ENCODE results near the gene AWAT1.
"Not testable (repeated sequence)": the region's sequence is repeated elsewhere in the genome, so short reads cannot be mapped to it uniquely, and the experiment has no call there.

AWAT1 gene

GRCh38 chrX:70268034-70268433, 33.6 kb downstream of the AWAT1 start, which contains the start of gene ARR3:
Gene ARR3 (plus strand): TSS chrX:70268334. CDS start chrX:70269386, 1,052 bp downstream.
- no peak within 1 kb of the TSS for H3K18ac ChIP-seq (ENCODE audit: low read length)
- H3K4me1 ChIP-seq (ENCODE audit: control insufficient read depth in 2 of 2, insufficient read depth in 1 of 2, low read depth in 1 of 2, low read length in 2 of 2) = no peaks in the 10 kb centered on the region
- H3K27me3 ChIP-seq (ENCODE audit: control insufficient read depth in 3 of 3, insufficient read depth in 3 of 3, low read depth in 1 of 3, low read length in 3 of 3) = no peaks in the 10 kb centered on the region
- no peaks in the 10 kb centered on the region for H3K9me3 ChIP-seq (replicated peaks in 1 of 2; ENCODE audit: control insufficient read depth in 2 of 2, insufficient read depth in 1 of 2, low read depth in 1 of 2, low read length in 2 of 2)
- H3K4me3 ChIP-seq (ENCODE audit: low read length in 2 of 2) = no peak within 1 kb of the TSS
- no peak within 1 kb of the TSS for H2AFZ ChIP-seq (ENCODE audit: low read length)
- H3K9ac ChIP-seq (ENCODE audit: low read depth, low read length, poor library complexity) = no peak within 1 kb of the TSS
- no peak within 1 kb of the TSS for H2BK15ac ChIP-seq (ENCODE audit: low read length)
- no peak within 1 kb of the TSS for H2BK12ac ChIP-seq (ENCODE audit: low read length)
- H3K27ac ChIP-seq (replicated peaks; ENCODE audit: low read length) = no peak within 1 kb of the TSS
- H3K23ac ChIP-seq (ENCODE audit: low read depth, low read length, poor library complexity) = no peak within 1 kb of the TSS
- no peak within 1 kb of the TSS for H3K14ac ChIP-seq (ENCODE audit: low read length)
- DNase-seq (ENCODE audit: low spot score) = no peak
- no peak within 1 kb of the TSS for H2AK5ac ChIP-seq (ENCODE audit: low read depth, low read length)
- no peak within 1 kb of the TSS for H2BK120ac ChIP-seq (ENCODE audit: low read depth, low read length)
- no peaks in the 10 kb centered on the region for H3K36me3 ChIP-seq (replicated peaks in 1 of 2; ENCODE audit: control insufficient read depth in 2 of 2, insufficient read depth in 2 of 2, low read length in 2 of 2)
- no peak within 1 kb of the TSS for H2BK5ac ChIP-seq (ENCODE audit: low read length)
- H3K4ac ChIP-seq (ENCODE audit: low read length) = no peak within 1 kb of the TSS
- H3K79me1 ChIP-seq (ENCODE audit: low read depth, low read length) = no peaks in the 10 kb centered on the region
- H4K8ac ChIP-seq (ENCODE audit: low read depth, low read length) = no peak within 1 kb of the TSS
- H3K4me2 ChIP-seq (ENCODE audit: insufficient read depth, low read length, poor library complexity, severe bottlenecking) = no peak within 1 kb of the TSS
- H4K91ac ChIP-seq (ENCODE audit: low read depth, low read length, poor library complexity) = no peak within 1 kb of the TSS

DNA sequence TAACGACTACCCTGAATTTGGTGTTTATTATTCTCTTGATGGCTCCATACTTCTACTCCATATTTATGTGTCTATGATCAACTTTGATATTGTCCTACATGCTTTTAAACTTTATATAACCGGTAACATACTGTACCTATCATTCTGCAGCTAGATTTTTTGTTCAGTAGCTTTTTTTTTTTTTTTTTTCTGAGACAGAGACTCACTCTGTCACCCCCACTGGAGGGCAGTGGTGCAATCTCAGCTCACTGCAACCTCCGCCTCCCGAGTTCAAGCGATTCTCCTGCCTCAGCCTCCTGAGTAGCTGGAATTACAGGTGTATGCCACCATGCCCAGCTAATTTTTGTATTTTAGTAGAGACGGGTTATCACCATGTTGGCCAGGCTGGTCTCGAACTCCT, 39.6 kb downstream of the AWAT1 start:
- not testable (repeated sequence) for H2BK5ac ChIP-seq (ENCODE audit: low read length); H3K4me1 ChIP-seq (ENCODE audit: control insufficient read depth in 2 of 2, insufficient read depth in 1 of 2, low read depth in 1 of 2, low read length in 2 of 2); DNase-seq (ENCODE audit: low spot score); H4K91ac ChIP-seq (ENCODE audit: low read depth, low read length, poor library complexity); H3K27me3 ChIP-seq (ENCODE audit: control insufficient read depth in 3 of 3, insufficient read depth in 3 of 3, low read depth in 1 of 3, low read length in 3 of 3); H3K79me1 ChIP-seq (ENCODE audit: low read depth, low read length); H2BK120ac ChIP-seq (ENCODE audit: low read depth, low read length); H2AK5ac ChIP-seq (ENCODE audit: low read depth, low read length); H4K8ac ChIP-seq (ENCODE audit: low read depth, low read length); H2BK15ac ChIP-seq (ENCODE audit: low read length); H3K9me3 ChIP-seq (replicated peaks in 1 of 2; ENCODE audit: control insufficient read depth in 2 of 2, insufficient read depth in 1 of 2, low read depth in 1 of 2, low read length in 2 of 2); H3K9ac ChIP-seq (ENCODE audit: low read depth, low read length, poor library complexity); H3K4ac ChIP-seq (ENCODE audit: low read length); H3K14ac ChIP-seq (ENCODE audit: low read length); H3K4me2 ChIP-seq (ENCODE audit: insufficient read depth, low read length, poor library complexity, severe bottlenecking); H3K36me3 ChIP-seq (replicated peaks in 1 of 2; ENCODE audit: control insufficient read depth in 2 of 2, insufficient read depth in 2 of 2, low read length in 2 of 2); H2AFZ ChIP-seq (ENCODE audit: low read length); H3K4me3 ChIP-seq (ENCODE audit: low read length in 2 of 2); H2BK12ac ChIP-seq (ENCODE audit: low read length); H3K18ac ChIP-seq (ENCODE audit: low read length); H3K27ac ChIP-seq (replicated peaks; ENCODE audit: low read length); H3K23ac ChIP-seq (ENCODE audit: low read depth, low read length, poor library complexity)
- WGBS, 2 donors (ENCODE audit: extremely low coverage in 2 of 2, insufficient read length in 2 of 2, insufficient replicate concordance in 1 of 2) = no CpG with 5 or more reads among the region's 7 CpGs

GRCh38 chrX:70279081-70279480, 44.6 kb downstream of the AWAT1 start:
- H3K23ac ChIP-seq (ENCODE audit: low read depth, low read length, poor library complexity) = no peak overlapping the region
- no peak overlapping the region for H3K27ac ChIP-seq (replicated peaks; ENCODE audit: low read length)
- H2BK120ac ChIP-seq (ENCODE audit: low read depth, low read length) = no peak overlapping the region
- no peak overlapping the region for H2BK5ac ChIP-seq (ENCODE audit: low read length)
- H3K27me3 ChIP-seq (ENCODE audit: control insufficient read depth in 3 of 3, insufficient read depth in 3 of 3, low read depth in 1 of 3, low read length in 3 of 3) = no peaks in the 10 kb centered on the region
- DNase-seq (ENCODE audit: low spot score) = no peak
- no peak overlapping the region for H2BK12ac ChIP-seq (ENCODE audit: low read length)
- no peak overlapping the region for H2BK15ac ChIP-seq (ENCODE audit: low read length)
- no peak overlapping the region for H4K8ac ChIP-seq (ENCODE audit: low read depth, low read length)
- no peaks in the 10 kb centered on the region for H3K9me3 ChIP-seq (replicated peaks in 1 of 2; ENCODE audit: control insufficient read depth in 2 of 2, insufficient read depth in 1 of 2, low read depth in 1 of 2, low read length in 2 of 2)
- no peaks in the 10 kb centered on the region for H3K4me1 ChIP-seq (ENCODE audit: control insufficient read depth in 2 of 2, insufficient read depth in 1 of 2, low read depth in 1 of 2, low read length in 2 of 2)
- H3K14ac ChIP-seq (ENCODE audit: low read length) = no peak overlapping the region
- no peak overlapping the region for H3K18ac ChIP-seq (ENCODE audit: low read length)
- H3K36me3 ChIP-seq (replicated peaks in 1 of 2; ENCODE audit: control insufficient read depth in 2 of 2, insufficient read depth in 2 of 2, low read length in 2 of 2) = no peaks in the 10 kb centered on the region
- H3K4me3 ChIP-seq (ENCODE audit: low read length in 2 of 2) = no peak overlapping the region
- no peak overlapping the region for H2AFZ ChIP-seq (ENCODE audit: low read length)
- no peak overlapping the region for H3K4ac ChIP-seq (ENCODE audit: low read length)
- H3K79me1 ChIP-seq (ENCODE audit: low read depth, low read length) = no peaks in the 10 kb centered on the region
- WGBS, 2 donors (ENCODE audit: extremely low coverage in 2 of 2, insufficient read length in 2 of 2, insufficient replicate concordance in 1 of 2) = no CpG with 5 or more reads among the region's 3 CpGs
- H3K9ac ChIP-seq (ENCODE audit: low read depth, low read length, poor library complexity) = no peak overlapping the region
- no peak overlapping the region for H2AK5ac ChIP-seq (ENCODE audit: low read depth, low read length)
- H4K91ac ChIP-seq (ENCODE audit: low read depth, low read length, poor library complexity) = no peak overlapping the region
- H3K4me2 ChIP-seq (ENCODE audit: insufficient read depth, low read length, poor library complexity, severe bottlenecking) = no peak overlapping the region

- Histone ChIP-seq H3K4ac (ENCODE audit: low read length) (no peak overlapping the region), H3K9me3 (replicated peaks in 1 of 2; ENCODE audit: control insufficient read depth in 2 of 2, insufficient read depth in 1 of 2, low read depth in 1 of 2, low read length in 2 of 2) (no peaks in the 10 kb centered on the region), H3K18ac (ENCODE audit: low read length) (no peak overlapping the region), H3K79me1 (ENCODE audit: low read depth, low read length) (no peaks in the 10 kb centered on the region), H2AK5ac (ENCODE audit: low read depth, low read length) (no peak overlapping the region), H2AFZ (ENCODE audit: low read length) (no peak overlapping the region), H2BK15ac (ENCODE audit: low read length) (no peak overlapping the region), H4K91ac (ENCODE audit: low read depth, low read length, poor library complexity) (no peak overlapping the region), H2BK12ac (ENCODE audit: low read length) (no peak overlapping the region), H4K8ac (ENCODE audit: low read depth, low read length) (no peak overlapping the region), H2BK5ac (ENCODE audit: low read length) (no peak overlapping the region), H3K27me3 (ENCODE audit: control insufficient read depth in 3 of 3, insufficient read depth in 3 of 3, low read depth in 1 of 3, low read length in 3 of 3) (peaks cover 0 to 3% (median 0%) of the 10 kb centered on the region in 3 experiments), H3K14ac (ENCODE audit: low read length) (no peak overlapping the region), H3K27ac (replicated peaks; ENCODE audit: low read length) (no peak overlapping the region), H2BK120ac (ENCODE audit: low read depth, low read length) (no peak overlapping the region), H3K4me1 (ENCODE audit: control insufficient read depth in 2 of 2, insufficient read depth in 1 of 2, low read depth in 1 of 2, low read length in 2 of 2) (no peaks in the 10 kb centered on the region), H3K4me2 (ENCODE audit: insufficient read depth, low read length, poor library complexity, severe bottlenecking) (no peak overlapping the region), H3K36me3 (replicated peaks in 1 of 2; ENCODE audit: control insufficient read depth in 2 of 2, insufficient read depth in 2 of 2, low read length in 2 of 2) (peaks cover 0 to 3% of the 10 kb centered on the region in 2 donors), H3K23ac (ENCODE audit: low read depth, low read length, poor library complexity) (no peak overlapping the region), H3K4me3 (ENCODE audit: low read length in 2 of 2) (no peak overlapping the region), H3K9ac (ENCODE audit: low read depth, low read length, poor library complexity) (no peak overlapping the region)
- whole genome bisulfite sequencing, 2 donors (ENCODE audit: extremely low coverage in 2 of 2, insufficient read length in 2 of 2, insufficient replicate concordance in 1 of 2) = no CpG with 5 or more reads among the region's 3 CpGs
- no peak for DNase-seq (ENCODE audit: low spot score)
Measured at GRCh38 chrX:70280573-70280972, 46.1 kb downstream of the AWAT1 start.

Data from neuronal stem cell (in vitro differentiated cells).